Caki2 (cell line): ENCODE data around the gene ONECUT3. TPM values are rescaled to one million over a fixed set of nuclear protein-coding genes. Genes with fewer than 3 reads are reported as not detected.

ENCODE experiments used
- DNase-seq: peaks from one replicate; pipeline ENCODE4 v3.0.0-alpha.2; 2015; ENCODE audit warnings: low read depth
- in situ Hi-C: cut with HindIII; loops from 2 replicates; pipeline ENCODE4 v1.10.0; 2016; ENCODE audit warnings: low sequenced_read_pairs, low pct_unique_long_range_greater_than_20kb, mixed read lengths
- total RNA-seq: library from RNA; depleted of rRNA; stranded (reverse); fragments of >200 nt; shearing (Covaris generic); gene quantifications from 2 replicates; pipeline ENCODE4 v1.2.3, GENCODE V29; 2014; ENCODE audit warnings: low replicate concordance

Gene ONECUT3
- total RNA-seq, 1 experiment from 2014 or later: not detected

- DNase-seq: no peak
- in situ Hi-C loops: no loop called here
These were observed 18.9 kb upstream of the ONECUT3 start for GRCh38 chr19:1734321-1734966.

- in situ Hi-C loops: no loop called here
- no peak for DNase-seq
These were observed 17.0 kb upstream of the ONECUT3 start for GRCh38 chr19:1736280-1736679.

GRCh38 chr19:1736927-1737326 lies 16.4 kb upstream of the ONECUT3 start:
- no peak for DNase-seq
- in situ Hi-C loops: no loop called here

GRCh38 chr19:1739960-1740629 lies 13.2 kb upstream of the ONECUT3 start:
- DNase-seq: no peak
- in situ Hi-C loops: no loop called here

- in situ Hi-C loops: no loop called here
- no peak for DNase-seq
These were observed 10.2 kb upstream of the ONECUT3 start for GRCh38 chr19:1742989-1743696.

GRCh38 chr19:1744133-1744665 lies 9.1 kb upstream of the ONECUT3 start:
- no peak for DNase-seq
- in situ Hi-C loops: no loop called here

- DNase-seq: no peak
- in situ Hi-C loops: no loop called here
These were observed 8.3 kb upstream of the ONECUT3 start for GRCh38 chr19:1744822-1745563.

GRCh38 chr19:1745589-1746031 lies 7.7 kb upstream of the ONECUT3 start:
- DNase-seq: peak; percentile 54
- in situ Hi-C loops: no loop called here

- in situ Hi-C loops: no loop called here
- DNase-seq: peak; percentile 55
These were observed 6.7 kb upstream of the ONECUT3 start for GRCh38 chr19:1746401-1747284.

- in situ Hi-C loops: no loop called here
- DNase-seq: peak; percentile 98
These were observed 5.8 kb upstream of the ONECUT3 start for GRCh38 chr19:1747285-1748114.

GRCh38 chr19:1748115-1748872 lies 5.0 kb upstream of the ONECUT3 start:
- no peak for DNase-seq
- in situ Hi-C loops: no loop called here

- DNase-seq: no peak
- in situ Hi-C loops: no loop called here
These were observed 4.4 kb upstream of the ONECUT3 start for GRCh38 chr19:1748873-1749341.

GRCh38 chr19:1749373-1750342 lies 3.6 kb upstream of the ONECUT3 start:
- in situ Hi-C loops: no loop called here
- no peak for DNase-seq

- no peak for DNase-seq
- in situ Hi-C loops: no loop called here
These were observed 2.8 kb upstream of the ONECUT3 start for GRCh38 chr19:1750343-1751021.
